ENCODE data around the gene KCTD16.

- TF ChIP-seq CTCF (conservative IDR thresholded peaks at IDR 0.05; ENCODE audit: low read length) (no peak), EZH2phosphoT487 (IDR thresholded peaks at IDR 0.05; ENCODE audit: borderline replicate concordance, low read depth, low read length) (no peak)
Measured at GRCh38 chr5:144336191-144336961, 165.7 kb downstream of the KCTD16 start.

All from OCI-LY7 (cell line).